ENCODE data around the gene MRPS17. TPM values are rescaled to one million over a fixed set of nuclear protein-coding genes. Genes with fewer than 3 reads are reported as not detected.
A peak's percentile ranks its signal among the peaks of the same experiment; 100 is the strongest.
"Not testable (repeated sequence)": the region's sequence is repeated elsewhere in the genome, so short reads cannot be mapped to it uniquely, and the experiment has no call there.

The MRPS17 gene
- total RNA-seq, 4 donors from 2014 or later = 3.2 to 20.9 (median 8.0) TPM

DNA sequence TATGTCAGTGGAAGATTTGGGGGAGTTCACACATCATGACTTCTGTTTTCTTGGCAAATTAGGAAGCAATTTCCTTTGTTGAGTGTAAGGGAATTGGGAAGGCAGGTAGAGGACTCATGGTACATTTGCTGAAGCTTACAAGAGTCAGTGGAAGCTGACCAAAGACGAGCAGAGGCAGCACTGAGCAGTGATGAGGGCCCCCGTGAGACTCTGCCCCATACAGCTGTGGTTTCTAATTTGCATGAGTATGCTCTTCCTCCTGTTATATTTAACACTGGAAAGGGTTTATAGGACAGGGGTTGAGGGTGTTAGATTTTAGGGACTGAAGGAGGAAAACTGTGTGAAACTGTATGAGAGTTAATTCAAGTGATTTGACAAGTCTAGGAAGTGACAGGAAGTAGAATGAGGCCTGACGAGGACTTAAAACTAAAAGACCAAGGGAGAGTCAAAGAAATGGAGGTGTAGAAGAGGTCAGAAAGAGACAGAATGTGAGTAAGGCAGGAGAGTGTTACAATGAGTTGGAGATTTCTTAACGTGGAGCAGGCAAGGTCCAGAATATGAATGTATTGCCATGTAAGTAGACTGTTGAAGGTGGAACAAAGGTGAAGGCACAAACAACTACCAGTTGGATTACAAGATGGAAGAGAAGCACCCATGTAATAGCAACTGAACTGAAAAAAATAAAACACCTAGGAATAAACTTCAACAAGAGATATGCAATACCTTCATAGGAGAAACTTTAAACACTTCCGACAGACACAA lies 23.5 kb upstream of the MRPS17 start:
- intact Hi-C loops (cut with DNase I; ENCODE audit: low total_unique reads) = no loop called here
- Histone ChIP-seq H3K9me3 (no peaks in the 10 kb centered on the region), H3K27ac (no peak overlapping the region), H3K4me1 (no peaks in the 10 kb centered on the region), H3K4me3 (no peak overlapping the region), H3K27me3 (no peaks in the 10 kb centered on the region), H3K36me3 (no peaks in the 10 kb centered on the region)
- no peak for DNase-seq
- TF ChIP-seq, protein P1, sequence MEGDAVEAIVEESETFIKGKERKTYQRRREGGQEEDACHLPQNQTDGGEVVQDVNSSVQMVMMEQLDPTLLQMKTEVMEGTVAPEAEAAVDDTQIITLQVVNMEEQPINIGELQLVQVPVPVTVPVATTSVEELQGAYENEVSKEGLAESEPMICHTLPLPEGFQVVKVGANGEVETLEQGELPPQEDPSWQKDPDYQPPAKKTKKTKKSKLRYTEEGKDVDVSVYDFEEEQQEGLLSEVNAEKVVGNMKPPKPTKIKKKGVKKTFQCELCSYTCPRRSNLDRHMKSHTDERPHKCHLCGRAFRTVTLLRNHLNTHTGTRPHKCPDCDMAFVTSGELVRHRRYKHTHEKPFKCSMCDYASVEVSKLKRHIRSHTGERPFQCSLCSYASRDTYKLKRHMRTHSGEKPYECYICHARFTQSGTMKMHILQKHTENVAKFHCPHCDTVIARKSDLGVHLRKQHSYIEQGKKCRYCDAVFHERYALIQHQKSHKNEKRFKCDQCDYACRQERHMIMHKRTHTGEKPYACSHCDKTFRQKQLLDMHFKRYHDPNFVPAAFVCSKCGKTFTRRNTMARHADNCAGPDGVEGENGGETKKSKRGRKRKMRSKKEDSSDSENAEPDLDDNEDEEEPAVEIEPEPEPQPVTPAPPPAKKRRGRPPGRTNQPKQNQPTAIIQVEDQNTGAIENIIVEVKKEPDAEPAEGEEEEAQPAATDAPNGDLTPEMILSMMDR (IDR thresholded peaks at IDR 0.05) = no peak
- TF ChIP-seq POLR2A (IDR thresholded peaks at IDR 0.05) = no peak

DNA sequence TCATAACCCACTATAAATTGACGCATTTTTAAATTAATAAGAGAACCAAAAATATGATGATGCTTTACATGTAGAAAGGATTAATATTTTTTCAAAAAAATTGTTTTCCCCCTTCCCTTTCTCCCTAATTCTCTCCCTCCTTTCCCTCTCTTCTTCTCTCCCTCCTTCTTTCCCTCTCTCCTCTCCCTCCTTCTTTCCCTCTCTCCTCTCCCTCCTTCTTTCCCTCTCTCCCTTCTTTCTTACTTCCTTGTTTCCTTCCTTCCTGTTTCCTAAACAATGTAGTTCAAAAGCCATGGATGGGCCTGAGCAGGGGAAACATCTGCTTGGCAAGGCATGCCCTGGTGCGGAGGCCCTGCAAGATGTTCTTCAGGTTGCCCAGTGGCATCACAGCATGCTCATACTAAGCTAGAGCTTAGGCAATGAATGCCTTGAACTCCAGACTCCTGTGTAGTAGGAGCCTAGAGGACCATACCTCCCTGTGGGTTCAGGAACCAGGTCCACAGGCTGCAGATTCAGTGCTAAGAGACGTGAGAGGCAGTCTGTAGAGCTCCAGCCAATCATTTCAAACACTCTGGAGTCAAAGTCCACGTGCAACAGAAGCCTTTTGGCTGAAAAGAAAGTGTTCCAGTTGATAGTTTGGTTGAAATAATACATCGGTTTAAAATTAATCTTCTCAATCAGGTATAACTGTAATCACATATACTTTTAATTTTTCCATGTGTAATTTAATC lies 20.1 kb upstream of the MRPS17 start:
- no peaks in the 10 kb centered on the region for H3K27me3 ChIP-seq
- H3K4me3 ChIP-seq = no peak overlapping the region
- intact Hi-C loops (cut with DNase I; ENCODE audit: low total_unique reads) = no loop called here
- no peaks in the 10 kb centered on the region for H3K9me3 ChIP-seq
- TF ChIP-seq, protein P1 (IDR thresholded peaks at IDR 0.05) = no peak
- no peak for TF ChIP-seq POLR2A (IDR thresholded peaks at IDR 0.05)
- no peaks in the 10 kb centered on the region for H3K36me3 ChIP-seq
- H3K4me1 ChIP-seq = no peaks in the 10 kb centered on the region
- no peak overlapping the region for H3K27ac ChIP-seq
- DNase-seq = no peak

DNA sequence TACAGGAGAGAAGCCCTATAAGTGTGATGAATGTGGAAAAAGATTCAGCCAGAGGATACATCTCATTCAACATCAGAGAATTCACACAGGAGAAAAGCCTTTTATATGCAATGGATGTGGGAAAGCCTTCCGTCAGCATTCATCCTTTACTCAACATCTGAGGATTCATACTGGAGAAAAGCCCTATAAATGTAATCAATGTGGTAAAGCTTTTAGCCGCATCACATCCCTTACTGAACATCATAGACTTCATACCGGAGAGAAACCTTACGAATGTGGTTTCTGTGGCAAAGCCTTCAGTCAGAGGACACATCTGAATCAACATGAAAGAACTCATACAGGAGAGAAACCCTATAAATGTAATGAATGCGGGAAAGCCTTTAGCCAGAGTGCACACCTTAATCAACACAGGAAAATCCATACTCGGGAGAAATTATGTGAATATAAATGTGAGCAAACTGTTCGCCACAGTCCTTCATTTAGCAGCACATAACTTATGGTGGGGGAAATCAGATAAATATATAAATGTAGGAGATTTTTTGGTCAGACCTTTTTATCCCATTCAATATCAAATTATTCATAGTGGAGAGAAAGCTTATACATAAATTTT lies 12.1 kb upstream of the MRPS17 start:
- intact Hi-C loops (cut with DNase I; ENCODE audit: low total_unique reads) = no loop called here
- TF ChIP-seq POLR2A (IDR thresholded peaks at IDR 0.05) = no peak
- TF ChIP-seq, protein P1 (IDR thresholded peaks at IDR 0.05) = no peak
- DNase-seq = no peak
- Histone ChIP-seq H3K4me3 (no peak overlapping the region), H3K27ac (no peak overlapping the region), H3K36me3 (no peaks in the 10 kb centered on the region), H3K9me3 (peaks cover 0 to 6% of the 10 kb centered on the region in 2 donors), H3K27me3 (no peaks in the 10 kb centered on the region), H3K4me1 (no peaks in the 10 kb centered on the region)

DNA sequence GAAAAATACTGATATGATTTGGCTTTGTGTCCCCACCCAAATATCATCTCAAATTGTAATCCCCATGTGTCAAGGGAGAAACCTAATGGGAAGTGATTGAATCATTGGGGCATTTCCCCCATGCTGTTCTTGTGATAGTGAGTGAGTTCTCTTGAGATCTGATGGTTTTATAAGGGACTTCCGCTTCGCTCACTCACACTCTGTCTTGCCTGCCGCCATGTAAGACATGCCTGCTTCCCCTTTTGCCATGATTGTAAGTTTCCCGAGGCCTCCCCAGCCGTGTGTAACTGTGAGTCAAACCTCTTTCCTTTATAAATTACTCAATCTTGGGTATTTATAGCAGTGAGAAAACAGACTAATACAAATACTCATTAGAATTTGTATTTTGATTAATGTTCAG lies 5.1 kb upstream of the MRPS17 start:
- TF ChIP-seq, protein P1 (IDR thresholded peaks at IDR 0.05) = no peak
- no peak for TF ChIP-seq POLR2A (IDR thresholded peaks at IDR 0.05)
- intact Hi-C loops (cut with DNase I; ENCODE audit: low total_unique reads) = no loop called here

DNA sequence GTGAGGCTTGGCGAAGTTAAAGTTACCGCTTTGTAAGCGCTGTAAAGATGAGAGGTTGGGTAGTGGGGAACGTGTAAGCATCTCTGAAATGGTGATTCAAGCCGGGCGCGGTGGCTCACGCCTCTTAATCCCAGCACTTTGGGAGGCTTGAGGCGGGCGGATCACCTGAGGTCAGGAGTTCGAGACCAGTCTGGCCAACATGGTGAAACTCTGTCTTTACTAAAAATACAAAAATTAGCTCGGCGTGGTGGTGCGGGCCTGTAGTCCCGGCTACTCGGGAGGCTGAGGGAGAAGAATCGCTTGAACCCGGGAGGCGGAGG lies 635 bp downstream of the MRPS17 start:
- DNase-seq; H3K4me1 ChIP-seq; H3K36me3 ChIP-seq; H3K27me3 ChIP-seq; H3K9me3 ChIP-seq; intact Hi-C loops (cut with DNase I; ENCODE audit: low total_unique reads): not testable (repeated sequence)
- H3K4me3 ChIP-seq = peak overlapping the region; percentile 60 to 94
- peak overlapping the region; percentile 74 to 80 for H3K27ac ChIP-seq

More for the DNA sequence above, 5.1 kb upstream of the MRPS17 start:
- Histone ChIP-seq H3K4me3 (no peak overlapping the region), H3K27me3 (no peaks in the 10 kb centered on the region), H3K27ac (no peak overlapping the region), H3K4me1 (no peaks in the 10 kb centered on the region), H3K9me3 (no peaks in the 10 kb centered on the region), H3K36me3 (no peaks in the 10 kb centered on the region)
- DNase-seq = no peak
